Peyer's patch (tissue), 4 donors: ENCODE measurements around the gene SCG3. TPM values are rescaled to one million over a fixed set of nuclear protein-coding genes. Genes with fewer than 3 reads are reported as not detected.
A peak's percentile ranks its signal among the peaks of the same experiment; 100 is the strongest.

Source experiments
- DNase-seq, 3 donors: peaks; one replicate each; pipeline ENCODE4 v3.0.0-alpha.2; 2017 to 2019
- H3K27ac ChIP-seq, 4 donors: fragments of 200-600 bp; sonication (generic); one replicate each; pipeline ENCODE4 v1.5.1; 2016 to 2019
- H3K27me3 ChIP-seq, 2 donors: fragments of 200-600 bp; sonication (generic); one replicate each; pipeline ENCODE4 v1.5.1; 2019
- H3K36me3 ChIP-seq, 3 donors: fragments of 200-600 bp; sonication (generic); one replicate each; pipeline ENCODE4 v1.5.1; 2016 to 2019
- H3K4me1 ChIP-seq, 4 donors: fragments of 200-600 bp; sonication (generic); one replicate each; pipeline ENCODE4 v1.5.1; 2016 to 2019
- H3K4me3 ChIP-seq, 4 donors: fragments of 200-600 bp; sonication (generic); 1 replicate in 3 of 4; 2 replicates in 1 of 4; pipeline ENCODE4 v1.5.1; 2016 to 2019; ENCODE audit warnings: mild to moderate bottlenecking in 1 of 4
- H3K9me3 ChIP-seq, 4 donors: fragments of 200-600 bp; sonication (generic); one replicate each; pipeline ENCODE4 v1.5.1; 2016 to 2019; ENCODE audit warnings: mild to moderate bottlenecking in 1 of 4
- CTCF ChIP-seq, 6 experiments: fragments of 450-650 bp in 4 of 6; fragments of 200-600 bp in 2 of 6; sonication (generic) in 1 of 6; IDR thresholded peaks; one replicate each; pipeline ENCODE4 v1.5.1; 2017 to 2019; ENCODE audit warnings: antibody characterized with exemption in 6 of 6, mild to moderate bottlenecking in 3 of 6, moderate library complexity in 1 of 6
- POLR2A ChIP-seq, 2 donors: fragments of 450-650 bp; IDR thresholded peaks; one replicate each; pipeline ENCODE4 v1.5.1; 2017; ENCODE audit warnings: antibody characterized with exemption in 2 of 2, mild to moderate bottlenecking in 2 of 2, moderate library complexity in 2 of 2
- total RNA-seq, 4 donors: library from RNA; depleted of rRNA; stranded (reverse); fragments of >200 nt; gene quantifications; one replicate each; pipeline ENCODE4 v1.1.0, GENCODE V29; 2016

Gene SCG3
- total RNA-seq, 4 donors from 2014 or later, result 0.40 to 1.7 (median 0.95) TPM

GRCh38 chr15:51706926-51707608 lies 25.8 kb downstream of the SCG3 start:
- Histone ChIP-seq H3K27me3 (no peaks in the 10 kb centered on the region), H3K4me1 (peaks cover 0 to 4% (median 0%) of the 10 kb centered on the region in 4 donors), H3K4me3 (no peak overlapping the region), H3K36me3 (no peaks in the 10 kb centered on the region), H3K27ac (peak overlapping the region in 1 of 4 donors; percentile 8), H3K9me3 (no peaks in the 10 kb centered on the region)
- DNase-seq, result no peak
- TF ChIP-seq POLR2A (IDR thresholded peaks at IDR 0.05), result no peak
- no peak for TF ChIP-seq CTCF (IDR thresholded peaks at IDR 0.05)

- TF ChIP-seq CTCF (IDR thresholded peaks at IDR 0.05) (no peak), POLR2A (IDR thresholded peaks at IDR 0.05) (no peak)
- H3K36me3 ChIP-seq, result no peaks in the 10 kb centered on the region
- peak overlapping the region in 2 of 4 donors; percentile 4 to 14 for H3K27ac ChIP-seq
- no peak overlapping the region for H3K4me3 ChIP-seq
- peaks cover 0 to 4% (median 0%) of the 10 kb centered on the region in 4 donors for H3K4me1 ChIP-seq
- H3K9me3 ChIP-seq, result no peaks in the 10 kb centered on the region
- no peaks in the 10 kb centered on the region for H3K27me3 ChIP-seq
- DNase-seq, result no peak
Measured at GRCh38 chr15:51708013-51708412, 26.7 kb downstream of the SCG3 start.

GRCh38 chr15:51709031-51709430 lies 27.7 kb downstream of the SCG3 start:
- Histone ChIP-seq H3K36me3 (no peaks in the 10 kb centered on the region), H3K9me3 (no peaks in the 10 kb centered on the region), H3K4me1 (peaks cover 0 to 4% (median 0%) of the 10 kb centered on the region in 4 donors), H3K4me3 (no peak overlapping the region), H3K27me3 (no peaks in the 10 kb centered on the region), H3K27ac (peak overlapping the region in 1 of 4 donors; percentile 4)
- no peak for TF ChIP-seq CTCF (IDR thresholded peaks at IDR 0.05)
- no peak for TF ChIP-seq POLR2A (IDR thresholded peaks at IDR 0.05)
- DNase-seq, result no peak

- H3K27ac ChIP-seq, result no peak overlapping the region
- H3K36me3 ChIP-seq, result no peaks in the 10 kb centered on the region
- DNase-seq, result no peak
- H3K27me3 ChIP-seq, result no peaks in the 10 kb centered on the region
- H3K4me1 ChIP-seq, result peaks cover 0 to 7% (median 3%) of the 10 kb centered on the region in 4 donors
- H3K9me3 ChIP-seq, result no peaks in the 10 kb centered on the region
- H3K4me3 ChIP-seq, result no peak overlapping the region
- TF ChIP-seq CTCF (IDR thresholded peaks at IDR 0.05) (no peak), POLR2A (IDR thresholded peaks at IDR 0.05) (no peak)
Measured at GRCh38 chr15:51714162-51714561, 32.9 kb downstream of the SCG3 start.

- H3K27ac ChIP-seq, result no peak overlapping the region
- peaks cover 0 to 7% (median 3%) of the 10 kb centered on the region in 4 donors for H3K4me1 ChIP-seq
- H3K4me3 ChIP-seq, result no peak overlapping the region
- TF ChIP-seq POLR2A (IDR thresholded peaks at IDR 0.05), result no peak
- no peak for TF ChIP-seq CTCF (IDR thresholded peaks at IDR 0.05)
- DNase-seq, result no peak
- H3K9me3 ChIP-seq, result no peaks in the 10 kb centered on the region
- H3K36me3 ChIP-seq, result no peaks in the 10 kb centered on the region
- H3K27me3 ChIP-seq, result no peaks in the 10 kb centered on the region
Measured at GRCh38 chr15:51714911-51715310, 33.6 kb downstream of the SCG3 start.
